ENCODE measurements around the gene SYT13. TPM values are rescaled to one million over a fixed set of nuclear protein-coding genes. Genes with fewer than 3 reads are reported as not detected.

SYT13 gene
- polyA plus RNA-seq, 3 donors from 2014 or later: not detected

GRCh38 chr11:45239733-45240132 lies 46.4 kb downstream of the SYT13 start:
- Mint-ChIP-seq H3K27ac (no peak overlapping the region), H3K36me3 (no peaks in the 10 kb centered on the region), H3K27me3 (ENCODE audit: low read depth in 3 of 3) (peaks cover 0 to 23% (median 2%) of the 10 kb centered on the region in 3 donors), H3K4me3 (no peak overlapping the region), H3K4me1 (no peaks in the 10 kb centered on the region), H3K9me3 (no peaks in the 10 kb centered on the region)
- DNase-seq: no peak

GRCh38 chr11:45238724-45239123 lies 47.4 kb downstream of the SYT13 start:
- Mint-ChIP-seq H3K36me3 (no peaks in the 10 kb centered on the region), H3K4me3 (no peak overlapping the region), H3K27me3 (ENCODE audit: low read depth in 3 of 3) (peaks cover 0 to 23% (median 2%) of the 10 kb centered on the region in 3 donors), H3K9me3 (no peaks in the 10 kb centered on the region), H3K27ac (no peak overlapping the region), H3K4me1 (no peaks in the 10 kb centered on the region)
- DNase-seq: no peak

- no peak overlapping the region for H3K27ac Mint-ChIP-seq
These were observed 48.3 kb downstream of the SYT13 start for GRCh38 chr11:45237711-45238315.

GRCh38 chr11:45234306-45235006 lies 51.7 kb downstream of the SYT13 start:
- Mint-ChIP-seq H3K4me3 (no peak overlapping the region), H3K4me1 (no peaks in the 10 kb centered on the region), H3K27ac (no peak overlapping the region), H3K36me3 (peaks cover 0 to 1% (median 0%) of the 10 kb centered on the region in 3 donors), H3K27me3 (ENCODE audit: low read depth in 3 of 3) (peaks cover 0 to 19% (median 3%) of the 10 kb centered on the region in 3 donors), H3K9me3 (no peaks in the 10 kb centered on the region)
- DNase-seq: no peak

More at GRCh38 chr11:45237711-45238315, 48.3 kb downstream of the SYT13 start:
- H3K4me1 Mint-ChIP-seq: no peaks in the 10 kb centered on the region
- H3K27me3 Mint-ChIP-seq (ENCODE audit: low read depth in 3 of 3): peaks cover 0 to 24% (median 2%) of the 10 kb centered on the region in 3 donors
- H3K36me3 Mint-ChIP-seq: no peaks in the 10 kb centered on the region
- H3K4me3 Mint-ChIP-seq: no peak overlapping the region
- DNase-seq: no peak
- H3K9me3 Mint-ChIP-seq: no peaks in the 10 kb centered on the region

- H3K27me3 Mint-ChIP-seq (ENCODE audit: low read depth in 3 of 3): peaks cover 0 to 19% (median 1%) of the 10 kb centered on the region in 3 donors
- no peaks in the 10 kb centered on the region for H3K9me3 Mint-ChIP-seq
- no peak overlapping the region for H3K4me3 Mint-ChIP-seq
These were observed 52.4 kb downstream of the SYT13 start for GRCh38 chr11:45233804-45234170.

GRCh38 chr11:45233121-45233803 lies 52.9 kb downstream of the SYT13 start:
- H3K27me3 Mint-ChIP-seq (ENCODE audit: low read depth in 3 of 3): peaks cover 0 to 19% (median 1%) of the 10 kb centered on the region in 3 donors
- H3K9me3 Mint-ChIP-seq: no peaks in the 10 kb centered on the region
- no peak overlapping the region for H3K27ac Mint-ChIP-seq
- H3K4me1 Mint-ChIP-seq: no peaks in the 10 kb centered on the region
- peak; percentile 37 to 44 (median 39) for DNase-seq
- H3K4me3 Mint-ChIP-seq: no peak overlapping the region
- H3K36me3 Mint-ChIP-seq: peaks cover 0 to 13% (median 6%) of the 10 kb centered on the region in 3 donors

More at GRCh38 chr11:45233804-45234170, 52.4 kb downstream of the SYT13 start:
- Mint-ChIP-seq H3K27ac (no peak overlapping the region), H3K4me1 (no peaks in the 10 kb centered on the region), H3K36me3 (peaks cover 0 to 8% (median 1%) of the 10 kb centered on the region in 3 donors)
- no peak for DNase-seq

GRCh38 chr11:45232341-45233080 lies 53.6 kb downstream of the SYT13 start:
- Mint-ChIP-seq H3K27me3 (ENCODE audit: low read depth in 3 of 3) (peaks cover 0 to 16% (median 1%) of the 10 kb centered on the region in 3 donors), H3K4me3 (no peak overlapping the region), H3K36me3 (peaks cover 0 to 16% (median 11%) of the 10 kb centered on the region in 3 donors), H3K9me3 (no peaks in the 10 kb centered on the region), H3K27ac (no peak overlapping the region), H3K4me1 (no peaks in the 10 kb centered on the region)
- DNase-seq: no peak

GRCh38 chr11:45229401-45230020 lies 56.6 kb downstream of the SYT13 start:
- H3K9me3 Mint-ChIP-seq: no peaks in the 10 kb centered on the region
- H3K36me3 Mint-ChIP-seq: peaks cover 11 to 37% (median 14%) of the 10 kb centered on the region in 3 donors
- DNase-seq: no peak
- H3K4me1 Mint-ChIP-seq: no peaks in the 10 kb centered on the region
- peaks cover 0 to 2% (median 1%) of the 10 kb centered on the region in 3 donors for H3K27me3 Mint-ChIP-seq (ENCODE audit: low read depth in 3 of 3)
- no peak overlapping the region for H3K4me3 Mint-ChIP-seq
- H3K27ac Mint-ChIP-seq: no peak overlapping the region

- H3K27ac Mint-ChIP-seq: no peak overlapping the region
- peaks cover 16 to 49% (median 20%) of the 10 kb centered on the region in 3 donors for H3K36me3 Mint-ChIP-seq
- no peaks in the 10 kb centered on the region for H3K9me3 Mint-ChIP-seq
- no peak overlapping the region for H3K4me3 Mint-ChIP-seq
- peaks cover 0 to 1% (median 0%) of the 10 kb centered on the region in 3 donors for H3K27me3 Mint-ChIP-seq (ENCODE audit: low read depth in 3 of 3)
- H3K4me1 Mint-ChIP-seq: no peaks in the 10 kb centered on the region
- no peak for DNase-seq
These were observed 58.3 kb downstream of the SYT13 start for GRCh38 chr11:45227836-45228235.

- Mint-ChIP-seq H3K27ac (no peak overlapping the region), H3K4me1 (no peaks in the 10 kb centered on the region), H3K9me3 (no peaks in the 10 kb centered on the region), H3K4me3 (no peak overlapping the region), H3K27me3 (ENCODE audit: low read depth in 3 of 3) (peaks cover 0 to 1% (median 0%) of the 10 kb centered on the region in 3 donors), H3K36me3 (peaks cover 16 to 51% (median 23%) of the 10 kb centered on the region in 3 donors)
- DNase-seq: no peak
These were observed 59.2 kb downstream of the SYT13 start for GRCh38 chr11:45226901-45227300.

GRCh38 chr11:45225961-45226871 lies 59.9 kb downstream of the SYT13 start:
- Mint-ChIP-seq H3K9me3 (no peaks in the 10 kb centered on the region), H3K4me3 (no peak overlapping the region), H3K27me3 (ENCODE audit: low read depth in 3 of 3) (peaks cover 0 to 2% (median 1%) of the 10 kb centered on the region in 3 donors), H3K4me1 (no peaks in the 10 kb centered on the region), H3K36me3 (peaks cover 19 to 53% (median 29%) of the 10 kb centered on the region in 3 donors), H3K27ac (no peak overlapping the region)
- DNase-seq: no peak

- Mint-ChIP-seq H3K27me3 (ENCODE audit: low read depth in 3 of 3) (peaks cover 0 to 2% (median 1%) of the 10 kb centered on the region in 3 donors), H3K36me3 (peaks cover 22 to 62% (median 32%) of the 10 kb centered on the region in 3 donors), H3K4me1 (no peaks in the 10 kb centered on the region), H3K4me3 (no peak overlapping the region), H3K27ac (no peak overlapping the region), H3K9me3 (no peaks in the 10 kb centered on the region)
- DNase-seq: no peak
These were observed 60.9 kb downstream of the SYT13 start for GRCh38 chr11:45225277-45225676.
